ENCODE measurements around the gene TYK2.
A peak's percentile ranks its signal among the peaks of the same experiment; 100 is the strongest.
"Not testable (repeated sequence)": the region's sequence is repeated elsewhere in the genome, so short reads cannot be mapped to it uniquely, and the experiment has no call there.

The TYK2 gene

DNA sequence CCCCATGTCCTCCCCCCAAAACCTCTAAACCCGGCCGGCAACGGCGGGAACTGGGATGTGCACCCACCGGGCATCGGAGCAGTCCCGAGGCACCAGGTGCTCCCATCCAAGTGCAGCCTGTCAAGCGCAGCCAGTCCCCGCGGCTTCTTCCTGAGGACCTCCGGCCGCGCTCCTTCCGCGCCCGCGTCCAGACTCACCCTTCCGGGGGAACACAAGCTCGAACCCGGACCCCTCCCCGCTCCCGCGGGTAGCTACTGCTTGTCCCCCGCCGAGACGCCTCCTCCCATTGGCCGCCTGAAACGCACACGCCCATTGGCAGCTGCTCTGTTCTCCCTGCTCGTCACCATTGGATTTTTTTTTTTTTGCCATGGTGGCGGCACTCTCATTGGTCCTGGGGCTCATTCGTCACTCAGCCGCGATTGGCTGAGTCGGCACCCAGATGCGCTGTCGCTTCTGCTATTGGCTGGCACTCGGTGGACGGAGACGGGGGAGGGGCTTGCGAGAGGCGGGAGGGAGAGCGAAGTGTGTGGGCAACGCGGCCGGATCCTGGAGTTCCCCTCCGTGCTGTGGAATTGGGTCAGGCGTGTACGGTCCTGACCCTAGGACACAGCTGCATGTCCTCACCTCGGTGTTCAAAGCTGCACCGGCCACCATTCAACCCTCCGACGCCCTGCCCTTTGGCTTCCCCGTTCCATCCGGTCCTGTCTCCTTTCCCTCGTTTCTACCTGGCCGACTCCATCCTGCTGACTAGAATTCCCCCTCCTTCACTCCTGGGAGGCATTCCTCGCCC is at the start of gene TYK2:
Gene TYK2 (minus strand): TSS at position 260 of the 790 bp plus-strand sequence. CDS start 2,166 bp downstream, outside the sequence.
- DNase-seq = peak; percentile 99

GRCh38 chr19:10428996-10429381 is 48.6 kb upstream of the TYK2 start:
- no peak for DNase-seq

GRCh38 chr19:10427169-10427568 is 46.8 kb upstream of the TYK2 start:
- DNase-seq = no peak

- DNase-seq = peak; percentile 92
These were observed 43.8 kb upstream of the TYK2 start for GRCh38 chr19:10424011-10424637.

GRCh38 chr19:10422846-10423245 is 42.5 kb upstream of the TYK2 start:
- no peak for DNase-seq

- DNase-seq = no peak
These were observed 41.7 kb upstream of the TYK2 start for GRCh38 chr19:10422046-10422461.

- DNase-seq = no peak
These were observed 41.1 kb upstream of the TYK2 start for GRCh38 chr19:10421240-10422045.

- DNase-seq = peak; percentile 85
These were observed 40.3 kb upstream of the TYK2 start, which contains the start of gene PDE4A for GRCh38 chr19:10420444-10421239. Gene PDE4A, plus strand, starts transcription at chr19:10420538. Its CDS starts 227 bp downstream, at chr19:10420765.

DNA sequence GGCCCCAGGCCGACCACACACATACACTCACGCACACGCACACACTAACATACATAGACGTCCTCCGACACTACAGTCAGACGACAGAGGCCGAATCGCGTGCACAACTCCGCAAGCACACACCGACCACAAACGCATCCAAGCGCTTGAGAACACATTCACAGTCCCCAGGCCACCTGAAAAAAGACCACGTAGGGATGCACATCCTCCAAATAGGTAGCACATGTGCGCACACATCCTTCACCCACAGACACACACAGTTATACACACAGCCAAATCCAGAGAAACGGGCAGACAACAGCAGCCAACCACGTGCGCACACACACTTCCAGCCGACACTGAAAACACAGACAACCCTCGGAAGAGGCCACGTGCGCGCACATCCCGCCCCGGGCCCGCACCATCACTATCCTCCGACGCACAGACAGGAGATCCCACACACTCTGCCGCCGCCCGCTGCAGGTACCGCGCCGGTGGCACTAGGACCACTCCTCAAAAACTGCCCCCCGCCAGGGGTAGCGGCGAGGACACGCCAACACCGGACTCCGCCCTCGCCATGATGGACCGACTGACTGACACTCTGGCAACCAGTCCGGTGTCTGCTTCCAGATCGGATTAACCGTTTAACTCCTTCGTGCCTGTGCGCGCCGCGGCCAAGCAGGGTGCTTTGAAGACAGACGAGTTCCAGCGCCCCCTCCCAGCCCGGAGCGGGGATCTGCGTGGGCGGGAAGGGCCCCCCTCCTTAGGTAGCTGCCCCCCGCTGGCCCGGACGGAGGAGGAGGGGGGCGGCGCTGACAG is 39.5 kb upstream of the TYK2 start:
- DNase-seq = peak; percentile 90

DNA sequence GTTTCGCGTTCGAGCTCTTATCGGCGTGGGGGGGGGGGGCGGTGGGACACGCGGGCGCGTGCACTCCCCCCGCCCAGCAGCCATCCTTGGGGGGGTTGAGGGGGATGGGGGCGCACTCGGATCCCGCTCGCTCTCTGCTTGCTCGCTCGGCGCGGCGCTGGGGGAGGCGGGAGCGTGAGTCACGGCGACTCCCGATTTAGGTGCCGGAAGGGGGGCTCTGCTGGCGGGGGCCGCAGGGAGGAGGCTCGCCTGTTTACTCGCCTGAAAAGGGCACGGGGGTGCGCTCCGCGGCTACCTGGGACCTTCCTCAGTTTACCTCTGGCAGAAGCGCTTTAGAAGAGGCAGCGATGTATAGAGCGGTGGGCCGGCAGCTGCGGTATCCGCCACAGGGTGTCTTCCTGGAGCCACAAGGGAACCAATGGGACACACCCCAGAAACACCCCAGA is 38.9 kb upstream of the TYK2 start:
- DNase-seq = no peak

DNA sequence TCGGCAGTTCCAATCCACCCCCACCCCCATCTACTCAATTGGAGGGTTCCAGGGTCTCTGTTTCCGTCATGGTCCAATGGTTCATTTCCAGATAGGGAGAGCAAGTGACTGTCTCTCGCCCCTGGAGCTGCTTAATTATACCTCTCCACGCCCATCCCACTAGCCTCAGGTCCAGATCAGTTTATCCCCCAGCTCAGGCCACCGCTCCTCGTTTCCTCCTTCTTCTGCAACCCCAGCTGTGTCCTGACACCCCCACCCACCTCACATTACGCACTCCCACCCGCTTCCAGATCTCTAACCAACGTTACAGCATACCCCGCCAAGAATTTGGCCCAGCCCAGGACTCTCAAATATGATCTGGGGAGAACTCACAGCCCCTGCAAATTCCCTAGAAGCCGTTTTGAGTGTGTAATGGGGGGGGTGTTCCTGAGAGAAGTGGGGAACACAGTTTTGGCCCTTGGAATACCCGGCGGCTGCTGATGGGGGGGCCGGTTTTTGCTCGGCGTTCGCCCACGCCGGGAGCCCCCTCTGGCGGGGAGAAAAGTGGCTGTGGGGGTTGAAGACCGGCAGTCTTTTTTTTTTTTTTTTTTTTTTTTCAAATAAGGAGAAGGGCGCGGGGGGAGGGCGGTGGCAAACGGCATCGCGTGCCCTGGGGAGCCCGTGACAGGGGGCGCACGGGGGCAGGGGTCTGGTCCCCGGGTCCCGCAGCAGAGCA is 38.3 kb upstream of the TYK2 start:
- no peak for DNase-seq

DNA sequence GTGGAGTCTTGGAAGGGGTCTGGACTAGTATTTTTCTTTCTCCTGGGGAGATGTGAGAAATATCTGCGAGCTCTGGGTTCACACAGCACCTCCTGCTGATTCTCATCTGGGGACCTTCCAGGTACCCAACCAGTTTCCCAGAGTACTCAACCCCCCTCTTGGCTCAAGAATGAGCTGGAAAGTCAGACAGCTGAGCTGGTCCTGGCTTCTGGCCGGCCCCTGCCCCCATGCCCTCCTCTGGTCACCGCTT is 37.8 kb upstream of the TYK2 start:
- peak; percentile 67 for DNase-seq

GRCh38 chr19:10417541-10418234 is 37.3 kb upstream of the TYK2 start:
- DNase-seq = peak; percentile 76

DNA sequence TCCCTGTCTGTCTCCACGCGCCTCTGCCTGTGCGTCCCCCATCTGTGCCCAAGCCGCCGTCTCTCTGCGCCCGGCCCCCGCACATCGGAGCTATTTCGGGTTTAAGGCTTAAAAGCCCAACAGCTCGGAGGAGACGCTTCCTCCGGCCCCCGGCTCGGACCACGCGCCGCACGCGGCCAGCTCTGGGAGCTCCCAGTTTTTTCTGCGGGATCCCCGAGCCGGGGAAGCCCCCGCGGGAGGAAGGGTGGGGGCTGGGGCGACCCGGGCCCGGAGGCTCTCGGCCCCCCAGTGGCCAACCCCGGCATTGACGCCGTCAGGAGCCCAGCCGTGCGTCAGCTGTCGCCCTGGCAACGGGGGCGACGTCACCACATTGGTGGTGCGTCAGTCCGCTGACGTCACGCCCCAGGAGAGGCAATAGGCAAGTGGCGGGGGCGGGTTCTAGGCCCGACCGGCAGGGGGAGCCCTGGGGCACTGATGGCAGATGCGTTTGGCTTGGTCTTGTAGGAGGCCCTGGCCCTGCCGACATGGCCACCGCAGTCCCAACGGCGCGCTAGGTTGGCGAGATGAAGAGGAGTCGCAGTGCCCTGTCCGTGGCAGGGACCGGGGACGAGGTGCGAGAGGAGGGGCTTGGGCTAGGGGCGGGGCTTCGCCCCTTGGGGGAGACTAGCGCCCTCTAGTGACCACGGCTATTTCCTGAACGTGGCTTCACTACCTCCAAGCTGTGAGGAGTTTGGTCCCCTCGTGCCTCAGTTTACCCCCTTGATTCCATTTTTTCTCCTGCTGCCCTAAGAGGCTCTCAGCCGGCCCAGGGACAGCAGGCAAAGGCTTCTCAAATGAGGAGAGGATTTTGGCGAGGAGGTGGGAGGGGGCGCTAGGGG is 36.2 kb upstream of the TYK2 start:
- DNase-seq = peak; percentile 89

DNA sequence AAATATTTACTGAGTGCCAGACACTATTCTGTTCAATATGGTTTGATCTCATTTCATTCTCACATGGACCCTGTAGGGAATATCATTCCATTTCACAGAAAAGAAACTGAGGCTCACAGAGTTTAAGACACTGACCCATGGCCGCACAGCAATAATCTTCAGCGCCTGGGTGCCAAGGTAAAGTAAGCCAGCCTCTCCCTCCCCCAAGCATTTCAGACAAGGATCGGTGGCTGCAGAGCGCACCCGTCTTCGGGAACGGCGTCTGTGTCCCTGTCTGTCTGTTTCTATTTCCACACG is 35.7 kb upstream of the TYK2 start:
- no peak for DNase-seq

- DNase-seq = no peak
These were observed 32.0 kb upstream of the TYK2 start for GRCh38 chr19:10412257-10412977.

GRCh38 chr19:10411224-10411623 is 30.9 kb upstream of the TYK2 start:
- not testable (repeated sequence) for DNase-seq

GRCh38 chr19:10408511-10409283 is 28.3 kb upstream of the TYK2 start:
- DNase-seq = peak; percentile 74
